Nucleus accumbens (tissue), 56 donors: ENCODE results near the gene CLDN24.
"Not testable (repeated sequence)": the region's sequence is repeated elsewhere in the genome, so short reads cannot be mapped to it uniquely, and the experiment has no call there.

ENCODE experiments used
- DNase-seq, 56 donors: peaks; one replicate each; lab custom pipeline; 2025; lab: John Stamatoyannopoulos, UW

The CLDN24 gene

DNA sequence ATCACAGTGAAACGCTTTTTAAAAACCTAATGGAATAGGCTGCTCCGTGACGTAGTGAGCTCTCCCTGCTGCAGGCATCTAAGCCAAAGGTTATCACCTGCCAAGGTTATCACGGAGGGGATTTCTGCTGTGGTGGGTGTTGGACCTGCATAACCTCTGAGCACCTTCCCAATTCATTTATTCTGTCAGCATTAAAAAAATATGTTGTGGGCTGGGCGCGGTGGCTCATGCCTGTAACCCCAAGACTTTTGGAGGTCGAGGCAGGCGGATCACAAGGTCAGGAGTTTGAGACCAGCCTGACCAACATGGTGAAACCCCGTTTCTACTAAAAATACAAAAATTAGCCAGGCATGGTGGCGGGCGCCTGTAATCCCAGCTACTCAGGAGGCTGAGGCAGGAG, 1.8 kb upstream of the CLDN24 start:
- not testable (repeated sequence) for DNase-seq

DNA sequence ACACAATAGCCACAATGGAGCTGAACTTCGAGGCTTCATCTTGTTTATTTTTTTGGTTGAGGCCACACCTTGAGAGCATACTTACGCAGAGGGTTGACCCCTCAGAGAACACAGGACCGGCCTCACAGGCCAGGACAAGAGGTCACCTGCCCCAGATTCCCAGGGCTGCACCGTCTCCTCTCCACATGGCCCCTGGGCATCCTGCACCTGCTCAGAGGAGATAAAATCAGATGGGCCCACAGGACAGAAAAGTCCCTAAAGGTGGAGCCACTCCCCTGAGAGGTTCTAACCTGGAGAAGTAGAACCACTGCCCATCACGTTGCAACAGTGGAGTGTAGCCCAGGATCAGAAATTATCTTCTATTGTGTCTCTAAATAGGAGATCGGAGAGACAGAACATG, 1.1 kb upstream of the CLDN24 start:
- DNase-seq, result no peak

DNA sequence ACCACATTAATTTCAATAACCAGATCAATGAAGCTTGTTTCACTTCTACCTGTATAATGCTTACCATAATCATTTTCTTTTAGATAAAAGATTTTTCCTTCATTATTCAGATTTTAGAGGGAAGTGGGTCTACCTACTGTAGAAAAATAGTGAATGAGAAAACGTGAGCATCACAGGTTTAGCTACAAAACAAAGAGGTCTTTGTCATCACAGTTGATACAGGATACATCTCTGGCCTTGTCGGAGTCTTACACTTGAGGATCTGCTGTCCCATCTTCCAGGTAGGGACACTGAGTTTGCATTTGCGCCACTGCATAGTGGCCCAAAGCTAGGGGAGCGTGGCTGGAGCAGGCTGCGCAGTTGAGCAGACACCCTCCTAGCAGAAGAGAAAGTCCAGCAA, 710 bp downstream of the CLDN24 start:
- no peak for DNase-seq

DNA sequence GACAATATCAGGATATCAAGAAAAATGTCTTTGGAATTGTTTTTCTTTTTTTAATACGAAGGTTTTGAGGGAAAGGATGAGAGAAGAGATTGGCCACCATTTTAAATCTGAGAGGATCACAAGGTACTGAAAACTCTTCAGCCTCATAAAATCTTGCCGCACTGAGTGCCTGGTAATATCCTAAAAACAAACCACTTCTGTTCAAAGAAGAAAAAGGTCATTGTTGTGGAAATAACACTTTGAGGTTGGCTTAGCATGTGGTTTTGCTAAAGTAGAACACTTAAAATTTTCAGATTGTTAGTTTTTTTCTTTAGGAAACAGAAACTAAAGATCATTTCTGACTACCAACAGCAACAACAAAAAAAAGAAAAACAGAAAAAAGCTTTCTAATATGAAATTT, 1.1 kb downstream of the CLDN24 start:
- DNase-seq, result no peak

DNA sequence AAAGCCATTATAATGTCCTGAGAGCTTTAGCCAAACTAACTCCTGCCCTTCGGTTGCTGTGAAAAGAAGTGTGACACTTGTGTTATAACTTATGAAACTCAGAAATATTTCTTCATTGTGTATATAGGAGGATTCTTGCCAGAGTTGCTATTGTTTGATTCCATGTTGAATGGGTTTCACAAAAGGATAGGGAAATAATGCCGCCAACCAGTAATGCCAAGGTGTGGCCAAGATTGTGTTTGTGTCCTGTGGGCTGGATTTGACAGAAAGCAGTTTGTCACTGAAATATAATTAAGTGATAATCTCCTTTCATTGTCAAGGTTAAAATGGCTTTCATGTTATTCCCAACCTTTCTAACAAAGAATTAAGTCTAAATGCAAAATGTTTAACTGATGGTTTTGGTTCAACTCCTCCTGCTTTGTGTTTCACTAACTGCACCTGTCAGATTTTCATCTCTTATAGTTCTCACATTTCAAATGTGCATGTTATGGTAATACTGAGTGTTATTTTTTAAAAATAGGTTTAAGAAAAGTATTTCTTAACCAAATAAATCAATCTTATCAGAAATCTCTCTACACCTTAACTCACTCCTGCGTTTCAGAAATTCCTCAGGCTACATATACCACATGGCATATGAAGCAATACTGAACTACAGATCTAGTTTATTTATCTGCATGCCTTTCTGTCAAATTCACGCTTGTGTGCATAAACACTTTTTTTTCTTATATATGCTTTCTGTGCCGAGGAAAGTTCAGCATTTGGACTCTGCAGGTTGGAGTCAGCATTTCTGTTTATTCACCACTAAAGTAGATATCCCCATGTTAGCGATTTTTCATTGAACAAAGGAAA, 1.8 kb downstream of the CLDN24 start, which contains the start of gene CLDN22:
Gene CLDN22, minus strand, starts transcription at position 66 of the 849 bp plus-strand sequence. Its CDS starts 58 bp downstream, at position 8.
- DNase-seq, result no peak

DNA sequence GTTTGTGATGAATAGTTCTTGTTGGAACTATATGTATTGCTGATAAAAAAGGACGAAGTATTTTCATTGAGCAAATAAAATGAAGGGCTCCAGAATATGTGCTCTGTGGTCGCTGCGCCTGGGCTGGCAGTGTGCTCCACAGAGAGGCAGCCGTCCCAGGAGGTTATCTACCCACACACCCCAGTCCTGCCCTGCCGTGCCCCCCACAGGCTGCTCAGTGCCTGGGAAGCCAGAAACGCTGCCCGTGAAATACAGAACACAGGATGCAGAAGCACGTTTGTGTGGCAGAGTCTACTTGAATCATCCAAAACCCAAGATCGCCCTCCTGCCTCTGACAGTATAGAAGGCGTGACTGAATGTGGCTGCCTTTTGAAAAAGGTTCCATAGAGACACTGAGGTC, 3.6 kb downstream of the CLDN24 start:
- no peak for DNase-seq

DNA sequence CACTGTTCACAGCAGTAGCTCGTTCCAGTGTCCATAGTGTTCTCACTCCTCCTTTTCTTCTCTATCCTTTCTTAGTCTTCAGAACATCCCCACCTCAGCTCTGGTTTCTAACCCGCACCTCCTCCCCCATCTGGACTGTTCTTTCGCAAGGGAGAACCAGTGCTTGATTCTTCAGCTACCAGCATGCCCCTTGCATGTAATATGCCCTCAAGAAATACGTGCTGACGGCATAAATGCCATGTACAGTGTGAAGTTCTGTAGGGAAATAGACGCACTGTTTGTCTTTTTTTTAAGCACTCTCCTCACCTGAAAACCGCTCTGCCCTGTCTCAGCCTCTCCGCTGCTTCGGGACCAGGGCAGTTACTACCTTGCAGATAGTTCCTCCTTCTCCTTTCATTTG, 7.4 kb downstream of the CLDN24 start:
- no peak for DNase-seq

DNA sequence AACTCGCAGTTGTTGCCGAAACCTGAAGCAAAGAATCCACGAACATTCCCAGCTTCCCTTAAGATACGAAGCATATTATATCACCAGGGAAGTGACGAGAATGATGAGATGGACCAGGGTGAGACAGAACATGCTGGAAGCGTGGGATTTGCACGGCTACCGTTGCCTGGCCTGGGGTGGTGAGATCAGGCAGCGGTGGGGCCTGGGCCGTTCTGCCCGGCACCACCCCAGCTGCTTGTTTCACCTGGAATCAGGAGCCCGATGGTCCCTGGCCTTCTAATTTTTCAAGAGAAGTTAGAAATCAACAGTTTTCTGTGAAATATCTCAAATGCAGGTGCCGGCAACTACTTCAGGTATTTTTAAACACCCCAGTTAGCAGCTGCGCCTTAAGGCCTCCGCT, 7.9 kb downstream of the CLDN24 start:
- DNase-seq, result no peak

DNA sequence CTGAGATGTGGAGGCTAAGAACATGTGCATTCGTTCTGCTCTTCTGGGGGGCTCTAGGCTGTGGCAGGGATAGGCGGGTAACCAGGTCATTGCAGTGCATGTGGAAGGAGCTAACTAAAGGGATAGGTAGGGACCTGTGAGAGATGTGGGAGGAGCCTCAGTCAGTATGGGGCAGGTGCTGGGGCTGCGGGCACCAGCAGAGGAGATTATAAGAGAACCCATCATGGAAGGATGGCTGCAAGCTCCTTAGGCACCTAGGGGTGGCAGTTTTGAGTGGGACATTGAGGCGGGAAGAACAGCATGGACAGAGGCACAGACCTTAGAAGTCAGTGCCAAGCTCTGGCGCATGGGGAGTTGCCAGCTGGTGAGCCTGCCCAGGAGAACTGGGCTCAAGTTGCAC, 9.4 kb downstream of the CLDN24 start:
- DNase-seq, result peak in 1 of 56 donors; percentile 2

DNA sequence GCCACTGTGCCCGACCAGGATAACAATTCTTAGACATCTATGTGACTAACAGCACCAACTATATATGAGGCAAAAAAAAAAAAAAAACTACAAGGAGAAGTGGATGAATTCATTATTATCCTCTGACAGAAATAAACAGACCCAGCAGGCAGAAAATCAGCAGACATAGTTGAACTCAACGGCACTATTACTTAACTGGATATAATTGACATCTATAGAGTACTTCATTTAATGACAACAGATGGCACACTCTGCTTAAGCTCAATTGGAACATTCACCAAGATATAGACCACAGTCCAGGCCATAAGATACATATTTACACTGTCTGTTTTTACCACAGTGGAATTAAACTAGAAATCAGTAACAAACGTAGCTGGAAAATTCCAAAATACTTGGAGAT, 15.4 kb downstream of the CLDN24 start:
- no peak for DNase-seq

DNA sequence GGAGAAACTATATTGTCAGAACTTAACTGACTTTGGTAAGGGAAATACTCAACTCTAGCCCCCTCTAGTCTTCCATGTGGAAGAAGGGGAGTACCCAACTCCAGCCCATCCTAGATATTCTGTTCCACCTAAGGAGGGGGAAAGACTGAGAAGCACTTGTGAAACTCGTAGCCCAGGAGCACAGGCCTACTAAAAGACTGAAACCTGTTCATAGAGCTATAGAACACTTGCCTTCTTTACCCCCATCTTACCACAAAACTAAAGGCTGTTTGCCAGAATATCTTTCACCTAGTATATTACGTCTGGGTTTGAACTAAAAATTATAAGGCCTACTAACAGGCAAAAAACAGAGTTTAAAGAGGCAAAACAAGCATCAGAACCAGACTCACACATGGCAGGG, 17.7 kb downstream of the CLDN24 start:
- no peak for DNase-seq

DNA sequence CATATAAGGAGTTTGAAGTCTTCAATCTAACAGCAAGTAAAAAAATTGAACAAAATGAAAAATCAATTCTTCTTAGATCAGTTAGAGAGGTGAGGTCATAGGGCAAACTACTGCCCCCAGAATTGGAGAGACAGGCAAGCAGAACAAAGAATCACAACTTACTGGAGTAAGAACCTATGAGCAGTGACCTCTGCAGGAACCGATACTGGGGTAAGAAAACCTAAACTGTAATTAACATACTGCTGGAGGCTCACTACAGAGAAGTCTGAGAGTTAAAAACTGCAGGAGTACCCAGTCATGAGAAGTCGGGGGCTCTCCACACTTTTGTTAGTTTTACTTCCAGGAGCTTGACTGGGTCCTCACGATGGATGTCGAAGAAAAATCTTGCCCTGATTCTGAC, 18.2 kb downstream of the CLDN24 start:
- DNase-seq, result no peak

DNA sequence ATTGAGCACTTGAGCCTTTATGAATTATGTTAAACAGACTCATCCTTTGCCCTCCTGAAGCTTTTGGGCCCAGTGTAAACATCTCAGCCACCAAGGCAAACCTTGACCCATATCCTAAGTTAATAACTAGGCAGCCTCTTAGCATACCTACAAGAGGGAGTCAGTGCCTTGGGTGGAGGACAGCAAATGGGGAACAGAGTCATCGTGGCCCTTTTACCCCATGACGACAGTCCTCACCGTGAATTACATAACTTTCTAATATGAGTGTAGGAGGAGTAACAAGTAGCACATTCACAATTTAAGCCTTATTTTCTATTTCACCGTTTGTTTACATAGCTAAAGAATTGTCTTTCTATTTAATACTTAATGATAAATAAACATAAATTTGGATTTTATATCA, 18.9 kb downstream of the CLDN24 start:
- DNase-seq, result no peak

DNA sequence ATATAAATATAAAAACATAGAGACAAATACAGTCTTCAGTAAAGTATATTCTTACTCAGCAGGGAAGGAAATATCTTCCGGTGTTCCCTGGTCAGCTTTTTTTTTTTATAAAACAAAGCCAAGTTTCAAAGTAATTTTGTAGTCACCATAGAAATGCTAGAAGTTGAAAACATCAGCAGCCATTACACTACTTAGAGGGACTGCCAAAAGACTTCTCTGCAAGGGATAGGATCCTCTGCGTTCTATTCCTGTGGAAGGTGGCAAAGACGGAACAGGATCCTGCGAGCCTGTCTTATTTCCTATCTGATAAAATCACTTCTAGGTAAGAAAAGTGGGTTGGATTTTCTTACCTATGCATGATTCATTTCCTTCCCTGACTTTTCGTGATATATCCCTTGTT, 21.6 kb downstream of the CLDN24 start:
- no peak for DNase-seq

DNA sequence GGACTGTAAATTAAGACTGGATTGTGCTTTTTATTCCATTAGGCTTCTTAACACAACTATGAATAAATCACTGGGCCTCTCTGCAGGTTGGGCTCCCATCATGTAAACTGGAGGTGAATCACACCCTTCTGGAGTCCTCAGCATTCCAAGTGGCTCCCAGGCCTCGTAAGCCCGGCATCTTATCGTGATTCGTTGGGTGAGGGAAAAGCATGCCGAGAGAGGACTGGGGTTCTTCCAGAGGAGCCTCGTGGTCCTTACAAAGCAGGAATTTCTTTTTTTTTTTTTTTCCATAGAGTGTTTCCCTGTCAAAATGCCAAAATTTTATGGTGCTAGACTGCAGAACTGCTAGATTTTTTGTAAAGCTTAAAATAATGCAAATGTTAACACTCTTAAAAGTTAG, 22.2 kb downstream of the CLDN24 start:
- DNase-seq, result no peak

DNA sequence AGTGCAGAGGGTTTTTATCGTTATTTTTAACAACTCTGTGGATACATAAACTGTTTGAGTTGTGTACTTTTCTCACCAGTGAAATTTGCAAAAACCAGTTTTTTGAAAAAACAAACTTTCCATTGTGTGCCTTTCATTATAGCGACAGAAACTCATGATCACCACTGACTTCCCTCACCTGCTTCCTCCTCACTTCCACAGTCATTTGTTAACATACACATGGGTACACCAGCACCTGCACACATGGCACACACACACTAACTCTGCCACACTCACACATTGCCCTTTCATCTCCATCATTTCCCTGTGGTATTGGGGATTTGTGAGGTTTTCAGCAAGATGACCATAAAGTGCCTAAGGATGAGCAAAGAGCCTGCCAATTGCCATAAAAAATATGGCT, 22.8 kb downstream of the CLDN24 start:
- no peak for DNase-seq

DNA sequence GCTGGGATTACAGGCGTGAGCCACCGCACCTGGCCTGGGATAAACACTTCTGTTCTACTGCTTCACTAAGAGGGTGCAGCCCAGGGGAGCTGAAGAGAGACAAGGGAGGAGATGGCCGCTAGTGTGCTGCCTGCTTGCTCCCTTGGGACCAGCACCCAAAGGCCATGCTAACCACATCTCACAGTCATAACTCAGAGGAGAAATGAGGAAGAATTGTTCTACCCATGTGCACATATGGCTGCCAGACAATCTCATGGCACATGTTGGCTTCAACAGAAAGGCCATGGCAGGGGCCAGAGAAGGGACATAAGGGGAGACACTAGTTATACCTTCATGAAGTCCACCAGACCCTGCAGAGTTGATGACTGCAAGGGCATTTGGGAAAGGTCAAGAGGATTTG, 24.6 kb downstream of the CLDN24 start:
- no peak for DNase-seq

DNA sequence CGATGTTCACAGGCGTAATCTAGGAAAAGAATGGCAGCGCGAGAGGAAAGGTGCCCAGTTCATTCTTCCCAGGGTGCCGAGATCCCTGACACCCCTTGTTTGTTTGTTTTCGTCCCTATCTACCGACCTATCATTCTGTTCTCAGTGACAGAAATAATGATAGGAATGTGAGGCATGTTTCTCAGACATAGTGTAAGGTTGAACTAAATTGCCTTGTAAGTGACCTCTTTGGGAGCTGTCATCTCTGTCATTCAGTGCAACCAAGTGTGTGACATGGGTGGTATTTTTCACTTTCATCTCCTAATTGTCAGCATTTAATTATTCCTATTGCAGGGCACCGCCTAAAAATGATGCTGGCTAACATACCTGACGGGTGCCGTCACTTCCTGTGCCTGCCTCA, 26.5 kb downstream of the CLDN24 start:
- no peak for DNase-seq

DNA sequence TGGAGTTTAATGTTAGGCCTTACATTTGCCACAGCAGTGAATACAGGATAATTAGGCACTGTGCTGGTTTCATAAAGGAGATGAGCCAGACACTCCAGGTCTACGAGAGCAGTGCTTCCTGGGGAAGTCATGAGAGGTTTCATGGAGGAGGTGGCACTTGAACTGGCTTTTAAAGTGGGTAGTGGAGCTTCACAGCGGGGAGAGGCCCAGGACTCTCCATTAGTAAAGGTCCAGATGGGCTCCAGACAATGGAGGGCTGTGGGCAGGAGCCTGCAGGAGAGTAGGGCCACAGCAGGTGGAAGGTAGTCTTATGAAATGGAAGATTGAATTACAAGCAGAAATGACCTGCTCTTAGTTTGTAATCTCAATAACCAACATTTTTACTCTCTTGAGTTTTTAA, 31.2 kb downstream of the CLDN24 start:
- DNase-seq, result no peak

DNA sequence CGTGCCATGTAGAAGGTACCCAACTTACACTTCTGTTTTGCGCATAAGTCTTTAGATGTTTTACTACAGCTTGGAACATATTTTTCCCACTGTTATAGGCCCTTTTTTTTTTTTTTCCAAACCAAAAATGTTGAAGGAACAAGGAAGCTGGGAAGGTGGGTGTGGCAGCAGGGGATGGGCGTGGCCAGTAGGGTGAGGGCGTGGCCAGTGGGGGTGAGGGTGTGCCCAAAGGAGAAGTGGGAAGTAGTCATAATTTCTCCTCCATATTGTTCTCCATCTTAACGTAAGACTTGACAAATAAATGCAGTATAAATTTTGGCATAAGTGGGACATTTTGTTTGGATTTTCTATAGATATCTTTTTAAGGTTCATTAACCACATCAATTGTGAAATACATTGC, 32.5 kb downstream of the CLDN24 start:
- no peak for DNase-seq

DNA sequence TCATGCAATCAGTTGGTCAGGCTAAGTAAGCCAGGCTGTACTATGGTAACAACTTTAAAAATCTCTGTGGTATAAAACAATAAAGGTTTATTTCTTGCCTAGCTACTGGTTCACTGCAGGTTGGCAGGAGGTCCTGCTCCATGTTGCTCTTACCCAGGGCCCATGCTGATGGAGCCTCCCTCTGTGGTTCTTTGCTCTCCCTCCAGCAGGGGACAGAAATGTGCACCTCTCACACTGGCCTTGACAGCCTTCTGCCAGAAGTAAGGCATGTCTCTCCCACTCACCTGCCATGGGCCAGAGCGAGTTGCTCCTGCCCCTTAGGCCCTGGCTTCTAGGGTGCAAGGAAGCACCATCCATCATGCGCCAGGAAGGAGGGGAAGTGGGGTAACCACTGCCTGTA, 33.3 kb downstream of the CLDN24 start:
- no peak for DNase-seq

DNA sequence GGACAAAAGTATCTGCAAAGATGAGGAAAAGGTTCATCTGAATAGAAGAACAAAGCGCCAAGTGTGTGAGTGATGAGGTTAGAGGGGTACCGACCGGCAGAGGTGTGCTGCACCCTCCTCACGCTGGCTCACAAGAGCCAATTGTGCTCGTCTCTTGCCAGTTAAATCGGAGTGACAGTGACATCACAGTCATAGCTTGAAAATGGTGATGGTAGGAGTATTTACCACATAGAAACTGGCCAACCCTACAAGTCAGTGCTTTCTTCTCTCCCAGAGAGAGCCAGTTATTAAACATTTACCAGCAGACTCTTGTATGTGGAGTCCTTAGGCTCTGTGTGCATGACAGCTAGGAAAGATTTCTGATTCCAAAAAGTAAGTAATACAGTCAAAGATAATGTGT, 34.5 kb downstream of the CLDN24 start:
- DNase-seq, result no peak

DNA sequence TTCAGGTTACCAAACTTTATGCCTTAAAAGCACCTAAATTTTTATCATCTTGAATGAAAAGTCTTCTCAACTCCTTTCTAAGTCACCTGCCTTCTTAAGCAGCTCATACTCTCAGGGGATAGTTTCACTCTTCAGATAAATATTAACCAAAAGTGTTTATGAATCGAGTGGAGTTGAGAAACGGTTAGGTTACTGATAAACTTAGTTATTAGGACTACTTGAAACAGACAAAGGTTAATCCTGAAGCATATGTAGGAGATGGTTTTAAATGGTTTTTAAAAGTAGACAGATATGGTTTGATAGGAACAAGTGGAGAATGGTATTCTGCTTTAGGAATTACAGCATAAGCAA, 34.9 kb downstream of the CLDN24 start:
- no peak for DNase-seq
